Astrocyte (in vitro differentiated cells and primary cell): ENCODE measurements around the gene RUBCNL. TPM values are rescaled to one million over a fixed set of nuclear protein-coding genes. Genes with fewer than 3 reads are reported as not detected.

Experiments
- DNase-seq: peaks from one replicate; pipeline ENCODE4 v3.0.0-alpha.2; 2010; ENCODE audit warnings: low read depth
- FAIRE-seq: peaks from 2 replicates; lab custom pipeline; 2011; peaks lifted over from hg19 to GRCh38; lab: Jason Lieb, UNC
- H2AFZ ChIP-seq: 2 replicates; pipeline ENCODE4 v1.6.0; 2012; ENCODE audit warnings: low read depth, low read length, inconsistent platforms
- H3K27ac ChIP-seq: 2 replicates; pipeline ENCODE4 v1.5.1; 2011; ENCODE audit warnings: low read depth, low read length, inconsistent platforms
- H3K27me3 ChIP-seq: 2 replicates; pipeline ENCODE4 v1.6.0; 2011; ENCODE audit warnings: low read length, inconsistent platforms; ENCODE audit not compliant: insufficient read depth
- H3K36me3 ChIP-seq: 2 replicates; pipeline ENCODE4 v1.5.1; 2011; ENCODE audit warnings: low read length, inconsistent platforms; ENCODE audit not compliant: insufficient read depth
- H3K4me1 ChIP-seq: 2 replicates; pipeline ENCODE4 v1.5.1; 2011; ENCODE audit warnings: low read length, inconsistent platforms; ENCODE audit not compliant: insufficient read depth
- H3K4me2 ChIP-seq: 2 replicates; pipeline ENCODE4 v1.6.0; 2012; ENCODE audit warnings: low read length, inconsistent platforms
- H3K4me3 ChIP-seq: 2 replicates; pipeline ENCODE4 v1.5.1; 2011; ENCODE audit warnings: low read depth, mild to moderate bottlenecking, low read length, inconsistent platforms; ENCODE audit not compliant: insufficient read depth
- H3K79me2 ChIP-seq: 2 replicates; pipeline ENCODE4 v1.6.0; 2012; ENCODE audit warnings: mild to moderate bottlenecking, low read length, inconsistent platforms; ENCODE audit not compliant: insufficient read depth
- H3K9ac ChIP-seq: 2 replicates; pipeline ENCODE4 v1.6.0; 2012; ENCODE audit warnings: mild to moderate bottlenecking, low read length, inconsistent platforms
- H3K9me3 ChIP-seq: 2 replicates; pipeline ENCODE4 v1.5.1; 2012; ENCODE audit warnings: low read depth, mild to moderate bottlenecking, low read length, inconsistent platforms; ENCODE audit not compliant: insufficient read depth
- H4K20me1 ChIP-seq: 2 replicates; pipeline ENCODE4 v1.6.0; 2012; ENCODE audit warnings: low read length, inconsistent platforms; ENCODE audit not compliant: insufficient read depth
- H3K27ac Mint-ChIP-seq: one replicate; pipeline ENCODE4 v1.8.0; 2021; ENCODE audit warnings: mild to moderate bottlenecking, mixed read lengths; ENCODE audit not compliant: unreplicated experiment
- H3K27me3 Mint-ChIP-seq: one replicate; pipeline ENCODE4 v1.8.0; 2021; ENCODE audit warnings: low read depth, mixed read lengths; ENCODE audit not compliant: unreplicated experiment
- H3K36me3 Mint-ChIP-seq: one replicate; pipeline ENCODE4 v1.8.0; 2021; ENCODE audit warnings: low read depth, mixed read lengths; ENCODE audit not compliant: unreplicated experiment
- H3K4me1 Mint-ChIP-seq: one replicate; pipeline ENCODE4 v1.8.0; 2021; ENCODE audit warnings: low read depth, mixed read lengths; ENCODE audit not compliant: unreplicated experiment
- H3K4me3 Mint-ChIP-seq: one replicate; pipeline ENCODE4 v1.8.0; 2021; ENCODE audit warnings: mild to moderate bottlenecking, moderate library complexity, mixed read lengths; ENCODE audit not compliant: unreplicated experiment
- H3K9me3 Mint-ChIP-seq: one replicate; pipeline ENCODE4 v1.8.0; 2021; ENCODE audit warnings: mild to moderate bottlenecking, mixed read lengths; ENCODE audit not compliant: unreplicated experiment
- CTCF ChIP-seq: IDR thresholded peaks from 2 replicates; pipeline ENCODE4 v1.5.1; 2011; ENCODE audit warnings: low read depth, mild to moderate bottlenecking, inconsistent platforms, low read length, moderate library complexity; ENCODE audit not compliant: insufficient read depth
- EZH2 ChIP-seq: IDR thresholded peaks from 2 replicates; pipeline ENCODE4 v1.6.1; 2012; ENCODE audit warnings: mild to moderate bottlenecking, low read length, inconsistent platforms; ENCODE audit not compliant: insufficient read depth
- total RNA-seq: library from RNA; stranded (reverse); gene quantifications from 2 replicates; pipeline ENCODE4 v1.2.1, GENCODE V29; 2021

RUBCNL gene
- total RNA-seq, 1 donor from 2014 or later, result 1.5 TPM

- Mint-ChIP-seq H3K27ac (no peak overlapping the region), H3K27me3 (peaks cover 4% of the 10 kb centered on the region), H3K9me3 (no peaks in the 10 kb centered on the region), H3K4me1 (no peaks in the 10 kb centered on the region), H3K4me3 (no peak overlapping the region), H3K36me3 (no peaks in the 10 kb centered on the region)
- Histone ChIP-seq H3K9me3 (no peaks in the 10 kb centered on the region), H3K4me1 (no peaks in the 10 kb centered on the region), H3K27me3 (peaks cover 3% of the 10 kb centered on the region), H3K36me3 (no peaks in the 10 kb centered on the region), H2AFZ (no peak overlapping the region), H3K27ac (no peak overlapping the region), H3K4me3 (no peak overlapping the region), H4K20me1 (no peaks in the 10 kb centered on the region), H3K79me2 (no peaks in the 10 kb centered on the region), H3K4me2 (no peak overlapping the region), H3K9ac (no peak overlapping the region)
- DNase-seq (no peak), FAIRE-seq (no peak)
- TF ChIP-seq CTCF (no peak), EZH2 (no peak)
These were observed 8.6 kb downstream of the RUBCNL start for GRCh38 chr13:46378411-46378810.

DNA sequence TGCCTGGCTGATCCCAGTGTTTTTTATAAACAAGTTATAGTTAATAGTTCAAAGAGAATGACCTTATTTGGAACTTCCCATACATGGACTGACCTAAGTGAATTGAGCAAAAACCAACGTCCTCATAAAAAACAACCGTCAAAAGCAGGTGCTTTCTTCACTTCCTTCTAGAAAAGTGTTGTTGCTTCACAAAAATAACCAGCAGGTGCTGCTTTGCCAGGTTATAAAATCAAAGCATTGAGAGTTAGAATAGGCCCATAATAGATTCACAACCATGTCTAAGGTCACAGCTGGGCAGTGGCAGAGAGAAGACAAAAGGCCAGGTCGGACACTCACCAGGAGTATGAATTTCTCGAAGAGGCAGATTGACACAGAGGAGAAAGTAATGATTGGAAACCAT is 9.5 kb downstream of the RUBCNL start:
- Mint-ChIP-seq H3K4me3 (no peak overlapping the region), H3K36me3 (no peaks in the 10 kb centered on the region), H3K4me1 (no peaks in the 10 kb centered on the region), H3K9me3 (no peaks in the 10 kb centered on the region), H3K27me3 (peaks cover 4% of the 10 kb centered on the region), H3K27ac (no peak overlapping the region)
- no peak overlapping the region for H3K4me2 ChIP-seq
- H3K9ac ChIP-seq, result no peak overlapping the region
- H2AFZ ChIP-seq, result no peak overlapping the region
- H4K20me1 ChIP-seq, result no peaks in the 10 kb centered on the region
- no peaks in the 10 kb centered on the region for H3K27me3 ChIP-seq
- no peaks in the 10 kb centered on the region for H3K4me1 ChIP-seq
- no peaks in the 10 kb centered on the region for H3K36me3 ChIP-seq
- H3K4me3 ChIP-seq, result no peak overlapping the region
- no peaks in the 10 kb centered on the region for H3K79me2 ChIP-seq
- DNase-seq (no peak), FAIRE-seq (no peak)
- H3K9me3 ChIP-seq, result no peaks in the 10 kb centered on the region
- TF ChIP-seq CTCF, result no peak
- no peak for TF ChIP-seq EZH2
- H3K27ac ChIP-seq, result no peak overlapping the region

GRCh38 chr13:46374710-46375109 is 12.3 kb downstream of the RUBCNL start:
- Mint-ChIP-seq H3K4me3 (no peak overlapping the region), H3K27me3 (peaks cover 5% of the 10 kb centered on the region), H3K9me3 (no peaks in the 10 kb centered on the region), H3K36me3 (peaks cover 2% of the 10 kb centered on the region), H3K27ac (no peak overlapping the region), H3K4me1 (peaks cover 10% of the 10 kb centered on the region)
- Histone ChIP-seq H3K27me3 (no peaks in the 10 kb centered on the region), H4K20me1 (no peaks in the 10 kb centered on the region), H3K27ac (no peak overlapping the region), H3K79me2 (no peaks in the 10 kb centered on the region), H3K4me3 (no peak overlapping the region), H3K4me1 (peaks cover 3% of the 10 kb centered on the region), H2AFZ (no peak overlapping the region), H3K9me3 (no peaks in the 10 kb centered on the region), H3K9ac (no peak overlapping the region), H3K4me2 (no peak overlapping the region), H3K36me3 (no peaks in the 10 kb centered on the region)
- no peak for TF ChIP-seq EZH2
- no peak for TF ChIP-seq CTCF
- DNase-seq (no peak), FAIRE-seq (no peak)
